ENCODE results near the gene MXD4. TPM values are rescaled to one million over a fixed set of nuclear protein-coding genes. Genes with fewer than 3 reads are reported as not detected.

Gene MXD4
- total RNA-seq, 1 experiment from 2014 or later, result 9.1 TPM

DNA sequence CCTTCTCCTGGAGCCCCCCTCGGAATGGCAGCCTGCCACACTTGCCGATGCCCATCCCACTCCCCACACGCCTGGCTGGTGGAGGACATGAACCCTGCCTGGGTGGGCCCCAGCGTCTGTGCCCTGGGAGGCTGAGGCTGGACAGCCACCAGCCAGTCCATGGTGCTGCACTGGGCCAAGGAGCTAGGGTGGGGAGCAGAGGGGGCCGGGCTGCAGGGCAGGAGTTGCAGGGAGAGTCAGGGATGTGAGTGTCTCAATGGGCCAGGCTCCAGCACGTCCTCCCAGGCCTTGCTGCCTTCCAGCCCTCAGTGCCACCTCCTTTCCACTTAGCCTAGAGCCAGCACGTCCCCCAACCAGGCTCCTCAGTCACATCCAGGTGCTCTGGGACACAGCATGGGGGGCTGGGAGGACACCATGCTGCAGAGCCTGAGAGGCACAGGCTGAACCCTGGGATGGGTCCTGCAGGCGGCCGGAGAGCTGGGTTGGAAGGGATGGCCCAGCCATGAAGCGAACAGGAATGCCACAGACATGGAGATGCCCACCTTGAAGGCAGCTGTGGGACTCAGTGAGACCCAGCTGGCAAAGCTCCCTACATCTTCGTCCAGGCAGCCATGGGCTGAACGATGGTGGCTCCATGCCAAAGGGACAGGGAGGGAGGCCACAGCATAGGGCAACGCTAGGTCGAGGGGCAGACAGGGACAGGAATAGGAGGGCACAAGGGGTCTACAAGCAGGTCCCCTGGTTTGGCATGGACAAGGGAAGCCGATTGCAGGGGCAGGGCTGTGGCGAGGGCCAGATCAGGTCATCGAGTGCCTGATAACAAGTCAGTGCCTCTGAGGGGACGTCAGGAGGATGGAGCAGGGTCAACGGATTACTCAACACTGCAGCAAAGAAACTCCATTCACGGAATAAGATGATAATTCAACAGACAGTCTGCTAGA, 30.1 kb upstream of the MXD4 start:
- no peak for TF ChIP-seq EZH2 (IDR thresholded peaks at IDR 0.05; ENCODE audit: borderline replicate concordance, low read depth, low read length, poor library complexity, severe bottlenecking)
- TF ChIP-seq, protein P1, sequence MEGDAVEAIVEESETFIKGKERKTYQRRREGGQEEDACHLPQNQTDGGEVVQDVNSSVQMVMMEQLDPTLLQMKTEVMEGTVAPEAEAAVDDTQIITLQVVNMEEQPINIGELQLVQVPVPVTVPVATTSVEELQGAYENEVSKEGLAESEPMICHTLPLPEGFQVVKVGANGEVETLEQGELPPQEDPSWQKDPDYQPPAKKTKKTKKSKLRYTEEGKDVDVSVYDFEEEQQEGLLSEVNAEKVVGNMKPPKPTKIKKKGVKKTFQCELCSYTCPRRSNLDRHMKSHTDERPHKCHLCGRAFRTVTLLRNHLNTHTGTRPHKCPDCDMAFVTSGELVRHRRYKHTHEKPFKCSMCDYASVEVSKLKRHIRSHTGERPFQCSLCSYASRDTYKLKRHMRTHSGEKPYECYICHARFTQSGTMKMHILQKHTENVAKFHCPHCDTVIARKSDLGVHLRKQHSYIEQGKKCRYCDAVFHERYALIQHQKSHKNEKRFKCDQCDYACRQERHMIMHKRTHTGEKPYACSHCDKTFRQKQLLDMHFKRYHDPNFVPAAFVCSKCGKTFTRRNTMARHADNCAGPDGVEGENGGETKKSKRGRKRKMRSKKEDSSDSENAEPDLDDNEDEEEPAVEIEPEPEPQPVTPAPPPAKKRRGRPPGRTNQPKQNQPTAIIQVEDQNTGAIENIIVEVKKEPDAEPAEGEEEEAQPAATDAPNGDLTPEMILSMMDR (conservative IDR thresholded peaks at IDR 0.05; ENCODE audit: low read depth, low read length), result no peak
- Histone ChIP-seq H3K4me1 (ENCODE audit: insufficient read depth, low read length, poor library complexity, severe bottlenecking) (peaks cover 9% of the 10 kb centered on the region), H3K36me3 (ENCODE audit: insufficient read depth, low read length, poor library complexity, severe bottlenecking) (no peaks in the 10 kb centered on the region), H3K27me3 (replicated peaks; ENCODE audit: insufficient read depth, low read depth, low read length, poor library complexity) (no peaks in the 10 kb centered on the region), H3K27ac (ENCODE audit: low read depth, low read length, poor library complexity, severe bottlenecking) (no peak overlapping the region), H3K9me3 (ENCODE audit: low read depth, low read length, poor library complexity, severe bottlenecking) (no peaks in the 10 kb centered on the region), H3K4me3 (ENCODE audit: low read depth, low read length, poor library complexity, severe bottlenecking) (no peak overlapping the region)
- no peak for DNase-seq (ENCODE audit: low spot score)
- ChIA-PET POLR2A (ENCODE audit: low non-redundant PET) (no interaction called here), CTCF (no interaction called here)
- intact Hi-C loops (cut with micrococcal nuclease; ENCODE audit: unreplicated experiment), result no loop called here
- BruUV-seq (replicated peaks), result no TSS peak

DNA sequence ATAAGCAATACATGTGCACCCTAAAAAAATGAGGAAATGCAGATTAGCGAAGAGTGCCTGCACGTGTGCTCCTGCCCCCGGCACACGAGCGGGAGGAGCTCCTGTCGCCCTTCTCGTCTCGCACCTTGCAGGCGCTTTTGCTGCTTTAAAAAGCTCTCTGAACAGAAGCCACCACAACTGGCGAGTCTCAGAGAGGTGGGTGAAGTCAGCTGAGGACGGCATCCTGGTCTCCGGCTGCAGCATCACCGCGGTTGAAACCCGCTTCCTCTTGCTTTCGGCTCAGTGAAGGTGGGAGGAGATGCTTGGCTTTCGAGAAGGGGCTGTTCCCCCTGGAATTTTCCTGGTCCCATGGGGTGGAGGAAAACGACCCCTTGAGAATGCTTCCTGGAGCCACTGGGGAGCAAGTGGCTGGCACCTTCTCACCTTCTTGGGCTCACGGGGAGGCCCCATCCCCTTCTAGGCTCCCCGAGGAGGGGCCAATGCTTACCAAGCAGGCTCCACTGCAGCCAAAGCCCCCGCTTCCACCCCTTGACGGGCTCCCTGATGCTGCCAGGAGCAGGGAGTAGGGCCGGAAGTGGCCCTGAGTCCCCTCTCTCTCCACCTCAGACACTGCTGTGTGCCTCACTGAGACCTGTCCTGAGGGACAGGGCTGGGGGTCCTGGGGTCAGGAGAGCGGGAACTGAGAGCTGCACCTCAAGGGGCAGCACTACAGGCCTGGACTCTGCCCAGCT, 29.2 kb upstream of the MXD4 start:
- Histone ChIP-seq H3K4me3 (ENCODE audit: low read depth, low read length, poor library complexity, severe bottlenecking) (no peak overlapping the region), H3K9me3 (ENCODE audit: low read depth, low read length, poor library complexity, severe bottlenecking) (no peaks in the 10 kb centered on the region), H3K27me3 (replicated peaks; ENCODE audit: insufficient read depth, low read depth, low read length, poor library complexity) (no peaks in the 10 kb centered on the region), H3K36me3 (ENCODE audit: insufficient read depth, low read length, poor library complexity, severe bottlenecking) (no peaks in the 10 kb centered on the region), H3K4me1 (ENCODE audit: insufficient read depth, low read length, poor library complexity, severe bottlenecking) (peaks cover 9% of the 10 kb centered on the region), H3K27ac (ENCODE audit: low read depth, low read length, poor library complexity, severe bottlenecking) (no peak overlapping the region)
- DNase-seq (ENCODE audit: low spot score), result no peak
- TF ChIP-seq EZH2 (IDR thresholded peaks at IDR 0.05; ENCODE audit: borderline replicate concordance, low read depth, low read length, poor library complexity, severe bottlenecking), result no peak
- TF ChIP-seq, protein P1 (conservative IDR thresholded peaks at IDR 0.05; ENCODE audit: low read depth, low read length), result no peak
- ChIA-PET CTCF (interaction anchor here (0.6 kb wide), 1 partner anchor 15 kb away, joined by 3 read pairs; no protein-coding TSS in a partner anchor), POLR2A (ENCODE audit: low non-redundant PET) (no interaction called here)
- intact Hi-C loops (cut with micrococcal nuclease; ENCODE audit: unreplicated experiment), result no loop called here
- no TSS peak for BruUV-seq (replicated peaks)

DNA sequence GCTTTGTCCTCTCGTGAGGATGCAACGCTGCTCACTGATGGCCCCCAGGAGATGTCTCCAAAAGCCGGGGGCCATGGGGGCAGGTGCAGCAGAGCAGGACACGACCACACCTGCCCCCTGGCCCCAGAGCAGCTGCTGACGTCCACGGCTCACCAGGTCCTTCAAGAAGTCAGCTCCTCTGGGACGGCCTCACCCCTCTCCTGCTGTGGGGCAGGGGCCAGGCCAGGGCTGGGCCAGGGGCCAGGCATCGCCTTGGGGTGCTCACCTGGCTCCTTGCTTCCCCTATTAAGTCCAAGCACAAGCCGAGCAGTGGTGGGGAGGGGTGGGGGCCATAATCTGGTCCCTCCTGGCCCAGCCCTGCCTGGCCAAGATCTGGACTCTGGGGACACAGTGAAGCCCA, 28.6 kb upstream of the MXD4 start:
- peaks cover 9% of the 10 kb centered on the region for H3K4me1 ChIP-seq (ENCODE audit: insufficient read depth, low read length, poor library complexity, severe bottlenecking)
- no TSS peak for BruUV-seq (replicated peaks)
- TF ChIP-seq, protein P1 (conservative IDR thresholded peaks at IDR 0.05; ENCODE audit: low read depth, low read length), result no peak
- no peak for TF ChIP-seq EZH2 (IDR thresholded peaks at IDR 0.05; ENCODE audit: borderline replicate concordance, low read depth, low read length, poor library complexity, severe bottlenecking)
- intact Hi-C loops (cut with micrococcal nuclease; ENCODE audit: unreplicated experiment), result no loop called here
- H3K27me3 ChIP-seq (replicated peaks; ENCODE audit: insufficient read depth, low read depth, low read length, poor library complexity), result no peaks in the 10 kb centered on the region
- DNase-seq (ENCODE audit: low spot score), result no peak
- H3K36me3 ChIP-seq (ENCODE audit: insufficient read depth, low read length, poor library complexity, severe bottlenecking), result no peaks in the 10 kb centered on the region
- no peak overlapping the region for H3K4me3 ChIP-seq (ENCODE audit: low read depth, low read length, poor library complexity, severe bottlenecking)
- CTCF ChIA-PET, result no interaction called here
- H3K9me3 ChIP-seq (ENCODE audit: low read depth, low read length, poor library complexity, severe bottlenecking), result no peaks in the 10 kb centered on the region
- no peak overlapping the region for H3K27ac ChIP-seq (ENCODE audit: low read depth, low read length, poor library complexity, severe bottlenecking)
- POLR2A ChIA-PET (ENCODE audit: low non-redundant PET), result no interaction called here
